H9 (cell line): ENCODE results near the gene PPP1R7. TPM values are rescaled to one million over a fixed set of nuclear protein-coding genes. Genes with fewer than 3 reads are reported as not detected.

Experiments
- DNase-seq: peaks from one replicate; pipeline ENCODE4 v3.0.0-alpha.2; 2017
- H2AFZ ChIP-seq: one replicate; pipeline ENCODE4 v1.6.1; 2013; ENCODE audit warnings: mild to moderate bottlenecking, low read length, control low read depth, moderate library complexity
- H2AK5ac ChIP-seq: 2 replicates; pipeline ENCODE4 v1.6.1; 2013; ENCODE audit warnings: low read length, control low read depth, mixed read lengths; ENCODE audit not compliant: insufficient read length
- H2BK120ac ChIP-seq: one replicate; pipeline ENCODE4 v1.6.1; 2013; ENCODE audit warnings: low read depth, mild to moderate bottlenecking, low read length, control low read depth, inconsistent platforms; ENCODE audit not compliant: poor library complexity, severe bottlenecking
- H2BK12ac ChIP-seq: 2 replicates; pipeline ENCODE4 v1.6.1; 2013; ENCODE audit warnings: low read length, control low read depth, mixed read lengths, low read depth; ENCODE audit not compliant: insufficient read length
- H2BK15ac ChIP-seq: 2 replicates; pipeline ENCODE4 v1.6.1; 2013; ENCODE audit warnings: low read depth, low read length, control low read depth
- H2BK20ac ChIP-seq: one replicate; pipeline ENCODE4 v1.6.1; 2013; ENCODE audit warnings: low read depth, mild to moderate bottlenecking, low read length, control low read depth, inconsistent platforms; ENCODE audit not compliant: poor library complexity, severe bottlenecking
- H2BK5ac ChIP-seq: 2 replicates; pipeline ENCODE4 v1.6.1; 2013; ENCODE audit warnings: low read length, control low read depth, mixed read lengths; ENCODE audit not compliant: insufficient read length
- H3K14ac ChIP-seq: 2 replicates; pipeline ENCODE4 v1.6.1; 2013; ENCODE audit warnings: low read length, control low read depth; ENCODE audit not compliant: insufficient read depth
- H3K18ac ChIP-seq: 2 replicates; pipeline ENCODE4 v1.6.1; 2013; ENCODE audit warnings: low read depth, mild to moderate bottlenecking, mixed read lengths, low read length, control low read depth; ENCODE audit not compliant: insufficient read length
- H3K23ac ChIP-seq: 2 replicates; pipeline ENCODE4 v1.6.1; 2013; ENCODE audit warnings: low read length, control low read depth, mixed read lengths, low read depth; ENCODE audit not compliant: insufficient read length
- H3K23me2 ChIP-seq: 2 replicates; pipeline ENCODE4 v1.6.1; 2013; ENCODE audit warnings: low read depth, mild to moderate bottlenecking, mixed read lengths, low read length, control low read depth; ENCODE audit not compliant: insufficient read length, poor library complexity, severe bottlenecking
- H3K27ac ChIP-seq: 2 replicates; pipeline ENCODE4 v1.5.1; 2013; ENCODE audit warnings: low read length, control low read depth, mixed read lengths, low read depth; ENCODE audit not compliant: insufficient read length
- H3K27me3 ChIP-seq: 2 replicates; pipeline ENCODE4 v1.6.1; 2013; ENCODE audit warnings: low read length, control low read depth, inconsistent platforms; ENCODE audit not compliant: insufficient read depth
- H3K4ac ChIP-seq: 2 replicates; pipeline ENCODE4 v1.6.1; 2013; ENCODE audit warnings: low read depth, mild to moderate bottlenecking, control low read depth, inconsistent platforms, low read length, moderate library complexity
- H3K4me1 ChIP-seq: 2 replicates; pipeline ENCODE4 v1.6.1; 2013; ENCODE audit warnings: low read length, control low read depth, inconsistent platforms; ENCODE audit not compliant: insufficient read depth
- H3K4me2 ChIP-seq: 2 replicates; pipeline ENCODE4 v1.6.1; 2013; ENCODE audit warnings: low read length, control low read depth, mixed read lengths; ENCODE audit not compliant: insufficient read length, insufficient read depth
- H3K56ac ChIP-seq: 2 replicates; pipeline ENCODE4 v1.6.1; 2013; ENCODE audit warnings: low read depth, mild to moderate bottlenecking, mixed read lengths, low read length, control low read depth; ENCODE audit not compliant: insufficient read length
- H3K79me1 ChIP-seq: 2 replicates; pipeline ENCODE4 v1.6.1; 2013; ENCODE audit warnings: low read depth, mild to moderate bottlenecking, moderate library complexity, low read length, control low read depth, inconsistent platforms; ENCODE audit not compliant: insufficient read depth, poor library complexity, severe bottlenecking
- H3K79me2 ChIP-seq: 2 replicates; pipeline ENCODE4 v1.6.1; 2013; ENCODE audit warnings: low read length, control low read depth, inconsistent platforms; ENCODE audit not compliant: insufficient read depth
- H3K9ac ChIP-seq: 2 replicates; pipeline ENCODE4 v1.6.1; 2013; ENCODE audit warnings: low read length, control low read depth, mixed read lengths; ENCODE audit not compliant: insufficient read length; ENCODE audit errors: extremely low read depth
- H3K9me3 ChIP-seq: one replicate; pipeline ENCODE4 v1.6.1; 2013; ENCODE audit warnings: low read depth, low read length, inconsistent platforms; ENCODE audit not compliant: control insufficient read depth
- H3T11ph ChIP-seq: one replicate; pipeline ENCODE4 v1.6.1; 2013; ENCODE audit warnings: mild to moderate bottlenecking, low read length, control low read depth, inconsistent platforms
- H4K20me1 ChIP-seq: one replicate; pipeline ENCODE4 v1.6.1; 2013; ENCODE audit not compliant: control insufficient read depth, insufficient read length, insufficient read depth
- H4K5ac ChIP-seq: 2 replicates; pipeline ENCODE4 v1.6.1; 2013; ENCODE audit warnings: low read depth, mild to moderate bottlenecking, mixed read lengths, low read length, control low read depth; ENCODE audit not compliant: insufficient read length
- H4K8ac ChIP-seq: replicated peaks from 2 replicates; pipeline ENCODE4 v1.6.1; 2013; ENCODE audit warnings: low read length, control low read depth, mixed read lengths, low read depth; ENCODE audit not compliant: insufficient read length
- H4K91ac ChIP-seq: 2 replicates; pipeline ENCODE4 v1.6.1; 2013; ENCODE audit warnings: low read depth, mild to moderate bottlenecking, moderate library complexity, mixed read lengths, low read length, control low read depth; ENCODE audit not compliant: insufficient read length
- H3K27ac Mint-ChIP-seq, 3 experiments: 2 replicates in 2 of 3; 3 replicates in 1 of 3; pipeline ENCODE4 v1.8.0; 2020 to 2021; ENCODE audit warnings: mixed read lengths in 3 of 3, mild to moderate bottlenecking in 1 of 3, moderate library complexity in 1 of 3
- H3K27me3 Mint-ChIP-seq: 2 replicates; pipeline ENCODE4 v1.8.0; 2021; ENCODE audit warnings: low read depth, mild to moderate bottlenecking, moderate library complexity, mixed read lengths
- H3K36me3 Mint-ChIP-seq, 3 experiments: 2 replicates in 2 of 3; 3 replicates in 1 of 3; pipeline ENCODE4 v1.8.0; 2020 to 2021; ENCODE audit warnings: low read depth in 3 of 3, mixed read lengths in 3 of 3; ENCODE audit not compliant: insufficient read depth in 1 of 3
- H3K4me1 Mint-ChIP-seq, 2 experiments: 2 replicates each; pipeline ENCODE4 v1.8.0; 2020; ENCODE audit warnings: mixed read lengths in 2 of 2
- H3K4me3 Mint-ChIP-seq, 2 experiments: 2 replicates in 1 of 2; 3 replicates in 1 of 2; pipeline ENCODE4 v1.8.0; 2020 to 2021; ENCODE audit warnings: mild to moderate bottlenecking in 2 of 2, mixed read lengths in 2 of 2, moderate library complexity in 1 of 2
- H3K9me3 Mint-ChIP-seq, 2 experiments: 2 replicates in 1 of 2; 3 replicates in 1 of 2; pipeline ENCODE4 v1.8.0; 2020; ENCODE audit warnings: mild to moderate bottlenecking in 2 of 2, mixed read lengths in 2 of 2, moderate library complexity in 1 of 2
- WGBS: extraction: QIAGEN DNeasy Blood & Tissue Kit; methylation state at CpG from one replicate; pipeline ENCODE4 v1.1.7; 2013; ENCODE audit warnings: missing lambda C conversion rate, low lambda C conversion rate, mixed read lengths; ENCODE audit not compliant: insufficient read length; ENCODE audit errors: extremely low coverage; 5-methylcytosine and 5-hydroxymethylcytosine counted together
- total RNA-seq: library from RNA; stranded (reverse); gene quantifications from 2 replicates; pipeline ENCODE4 v1.2.1, GENCODE V29; 2021
- TF ChIP-seq, protein P1 (sequence below): fragments of 200-600 bp; sonication (generic); conservative IDR thresholded peaks from 3 replicates; pipeline ENCODE4 v1.8.0; 2021; ENCODE audit warnings: antibody characterized with exemption, mild to moderate bottlenecking

Gene PPP1R7
- total RNA-seq, 1 experiment from 2014 or later = 60.2 TPM

GRCh38 chr2:241225545-241225944 is 75.3 kb downstream of the PPP1R7 start:
- Histone ChIP-seq H3K9ac (no peak overlapping the region), H4K20me1 (peaks cover 2% of the 10 kb centered on the region), H3K4ac (no peak overlapping the region), H4K91ac (no peak overlapping the region), H3K9me3 (no peaks in the 10 kb centered on the region), H3K56ac (no peak overlapping the region), H3K79me2 (no peaks in the 10 kb centered on the region), H3K23me2 (no peaks in the 10 kb centered on the region), H3K27me3 (no peaks in the 10 kb centered on the region), H4K8ac (no peak overlapping the region), H3K27ac (no peak overlapping the region), H3T11ph (no peak overlapping the region), H2BK15ac (no peak overlapping the region), H3K14ac (no peak overlapping the region), H2BK120ac (no peak overlapping the region), H3K4me2 (no peak overlapping the region), H2BK5ac (no peak overlapping the region), H3K23ac (no peak overlapping the region), H3K79me1 (no peaks in the 10 kb centered on the region), H4K5ac (no peak overlapping the region), H2AK5ac (no peak overlapping the region), H2BK20ac (no peak overlapping the region), H2BK12ac (no peak overlapping the region), H2AFZ (no peak overlapping the region), H3K4me1 (no peaks in the 10 kb centered on the region), H3K18ac (no peak overlapping the region)
- no peak overlapping the region for H3K27ac Mint-ChIP-seq
- peaks cover 16 to 50% (median 39%) of the 10 kb centered on the region in 3 experiments; a peak in 6 of 7 replicates for H3K36me3 Mint-ChIP-seq
- no CpG with 5 or more reads among the region's 16 CpGs for WGBS
- DNase-seq = no peak
- H3K27me3 Mint-ChIP-seq = no peaks in the 10 kb centered on the region; the same call in 1 of the 2 replicates
- TF ChIP-seq, protein P1, sequence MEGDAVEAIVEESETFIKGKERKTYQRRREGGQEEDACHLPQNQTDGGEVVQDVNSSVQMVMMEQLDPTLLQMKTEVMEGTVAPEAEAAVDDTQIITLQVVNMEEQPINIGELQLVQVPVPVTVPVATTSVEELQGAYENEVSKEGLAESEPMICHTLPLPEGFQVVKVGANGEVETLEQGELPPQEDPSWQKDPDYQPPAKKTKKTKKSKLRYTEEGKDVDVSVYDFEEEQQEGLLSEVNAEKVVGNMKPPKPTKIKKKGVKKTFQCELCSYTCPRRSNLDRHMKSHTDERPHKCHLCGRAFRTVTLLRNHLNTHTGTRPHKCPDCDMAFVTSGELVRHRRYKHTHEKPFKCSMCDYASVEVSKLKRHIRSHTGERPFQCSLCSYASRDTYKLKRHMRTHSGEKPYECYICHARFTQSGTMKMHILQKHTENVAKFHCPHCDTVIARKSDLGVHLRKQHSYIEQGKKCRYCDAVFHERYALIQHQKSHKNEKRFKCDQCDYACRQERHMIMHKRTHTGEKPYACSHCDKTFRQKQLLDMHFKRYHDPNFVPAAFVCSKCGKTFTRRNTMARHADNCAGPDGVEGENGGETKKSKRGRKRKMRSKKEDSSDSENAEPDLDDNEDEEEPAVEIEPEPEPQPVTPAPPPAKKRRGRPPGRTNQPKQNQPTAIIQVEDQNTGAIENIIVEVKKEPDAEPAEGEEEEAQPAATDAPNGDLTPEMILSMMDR = no peak
- H3K4me1 Mint-ChIP-seq = peaks cover 4 to 15% of the 10 kb centered on the region in 2 experiments; a peak in 2 of 4 replicates
- H3K9me3 Mint-ChIP-seq = no peaks in the 10 kb centered on the region; a peak in 1 of 5 replicates
- no peak overlapping the region for H3K4me3 Mint-ChIP-seq
